HCT116 (cell line): ENCODE results near the gene ITGA7. TPM values are rescaled to one million over a fixed set of nuclear protein-coding genes. Genes with fewer than 3 reads are reported as not detected.

Experiments
- ATAC-seq: fragments of 200-7000 bp; cut with Tn5 transposase; 2 replicates; pipeline ENCODE4 v1.9.1; 2020; ENCODE audit warnings: mild to moderate bottlenecking, moderate library complexity
- BruUV-seq: library from RNA; stranded (reverse); fragments of 400-500 nt; replicated peaks from 2 replicates; lab custom pipeline; 2021; lab: Mats Ljungman, UMichigan
- CTCF ChIA-PET: fragments of 300-600 bp; sonication (Branson Sonifier 250); formaldehyde crosslinking; loops from one replicate; lab custom pipeline; 2021; ENCODE audit warnings: antibody characterized with exemption; lab: Charles Lee
- POLR2A ChIA-PET: fragments of 300-600, 350-600 bp; sonication (Branson Sonifier 250); formaldehyde crosslinking; loops from one replicate; lab custom pipeline; 2021; ENCODE audit warnings: antibody characterized with exemption; lab: Charles Lee
- RAD21 ChIA-PET, 2 experiments: fragments of 300-600 bp; sonication (Branson Sonifier 250); formaldehyde crosslinking; loops; one replicate each; lab custom pipeline; 2023; ENCODE audit warnings: low total read pairs in 2 of 2; ENCODE audit not compliant: uncharacterized antibody in 2 of 2, unreplicated experiment in 2 of 2, low non-redundant PET in 1 of 2; lab: Charles Lee
- DNase-seq: peaks from one replicate; pipeline ENCODE4 v3.0.0-alpha.2; 2010; ENCODE audit warnings: low read depth, low spot score
- H2AFZ ChIP-seq: fragments of 200-600 bp; shearing (Covaris generic), sonication (generic); 2 replicates; pipeline ENCODE4 v1.6.1; 2017; ENCODE audit warnings: low read depth, mixed run types, mixed read lengths, antibody characterized with exemption, low read length; ENCODE audit not compliant: poor library complexity, severe bottlenecking
- H3K27ac ChIP-seq: 2 replicates; pipeline ENCODE4 v1.5.1; 2012; ENCODE audit warnings: low read depth, low read length
- H3K27me3 ChIP-seq: fragments of 200-600 bp; sonication (generic); 2 replicates; pipeline ENCODE4 v1.6.1; 2016; ENCODE audit warnings: mixed run types, low read length, mixed read lengths; ENCODE audit not compliant: insufficient read depth
- H3K36me3 ChIP-seq, 2 experiments: fragments of 200-500 bp in 1 of 2; fragments of 200-600 bp in 1 of 2; sonication (Bioruptor generic) in 1 of 2; sonication (generic) in 1 of 2; 2 replicates each; pipeline versions ENCODE4 v1.5.1 to v1.6.1; 2014 to 2016; ENCODE audit warnings: low read length in 2 of 2, inconsistent platforms in 1 of 2, mixed read lengths in 1 of 2, mixed run types in 1 of 2; ENCODE audit not compliant: insufficient read depth in 2 of 2, control insufficient read depth in 1 of 2
- H3K4me1 ChIP-seq, 2 experiments: fragments of 200-600 bp in 1 of 2; sonication (generic) in 1 of 2; 2 replicates each; pipeline versions ENCODE4 v1.5.1 to v1.6.1; 2012 to 2017; ENCODE audit warnings: low read length in 2 of 2, inconsistent platforms in 1 of 2, mild to moderate bottlenecking in 1 of 2, mixed read lengths in 1 of 2, mixed run types in 1 of 2, moderate library complexity in 1 of 2; ENCODE audit not compliant: insufficient read depth in 2 of 2, control insufficient read depth in 1 of 2
- H3K4me2 ChIP-seq: fragments of 200-600 bp; sonication (generic); 2 replicates; pipeline ENCODE4 v1.6.1; 2017; ENCODE audit warnings: mixed run types, low read length, mixed read lengths
- H3K4me3 ChIP-seq, 2 experiments: fragments of 200-600 bp in 1 of 2; sonication (generic) in 1 of 2; replicated peaks in 1 of 2; 2 replicates each; pipeline ENCODE4 v1.5.1; 2011 to 2016; ENCODE audit warnings: low read length in 2 of 2, control low read depth in 1 of 2, low read depth in 1 of 2, mild to moderate bottlenecking in 1 of 2, mixed read lengths in 1 of 2, mixed run types in 1 of 2
- H3K79me2 ChIP-seq: fragments of 200-600 bp; sonication (generic); 2 replicates; pipeline ENCODE4 v1.6.1; 2017; ENCODE audit warnings: mild to moderate bottlenecking, mixed run types, low read length, moderate library complexity, mixed read lengths; ENCODE audit not compliant: insufficient read depth
- H3K9ac ChIP-seq: fragments of 200-600 bp; sonication (generic); 2 replicates; pipeline ENCODE4 v1.6.1; 2016; ENCODE audit warnings: low read length, mixed read lengths
- H3K9me2 ChIP-seq: fragments of 200-600 bp; sonication (generic), shearing (Covaris generic); 2 replicates; pipeline ENCODE4 v1.6.1; 2017; ENCODE audit warnings: mixed run types, mild to moderate bottlenecking, moderate library complexity; ENCODE audit not compliant: insufficient read depth
- H3K9me3 ChIP-seq, 2 experiments: fragments of 200-500 bp in 1 of 2; fragments of 200-600 bp in 1 of 2; sonication (Bioruptor generic) in 1 of 2; sonication (generic) in 1 of 2; 2 replicates each; pipeline ENCODE4 v1.6.1; 2014 to 2017; ENCODE audit warnings: low read length in 2 of 2, mixed read lengths in 2 of 2, inconsistent platforms in 1 of 2, low read depth in 1 of 2, mild to moderate bottlenecking in 1 of 2, mixed run types in 1 of 2, moderate library complexity in 1 of 2; ENCODE audit not compliant: control insufficient read depth in 1 of 2, insufficient read depth in 1 of 2
- H4K20me1 ChIP-seq: fragments of 200-600 bp; sonication (generic), shearing (Covaris generic); 2 replicates; pipeline ENCODE4 v1.6.1; 2017; ENCODE audit warnings: mixed run types, mild to moderate bottlenecking, moderate library complexity; ENCODE audit not compliant: insufficient read depth
- CBX3 ChIP-seq: IDR thresholded peaks from 2 replicates; pipeline ENCODE4 v1.6.1; 2012; ENCODE audit warnings: low read depth
- CEBPB ChIP-seq: IDR thresholded peaks from 2 replicates; pipeline ENCODE4 v1.6.1; 2012; ENCODE audit warnings: low read depth
- EGR1 ChIP-seq: IDR thresholded peaks from 2 replicates; pipeline ENCODE4 v1.6.1; 2012; ENCODE audit warnings: low read depth
- ELF1 ChIP-seq: IDR thresholded peaks from 2 replicates; pipeline ENCODE4 v1.6.1; 2012; ENCODE audit warnings: low read depth, borderline replicate concordance
- EZH2 ChIP-seq: fragments of 200-600 bp; sonication (generic); IDR thresholded peaks from 2 replicates; pipeline ENCODE4 v1.6.1; 2017; ENCODE audit warnings: antibody characterized with exemption, mixed run types
- EZH2phosphoT487 ChIP-seq: fragments of 200-600 bp; IDR thresholded peaks from 2 replicates; pipeline ENCODE4 v1.6.1; 2018; ENCODE audit warnings: antibody characterized with exemption, borderline replicate concordance
- SIN3A ChIP-seq: IDR thresholded peaks from 2 replicates; pipeline ENCODE4 v1.6.1; 2012; ENCODE audit warnings: low read depth
- SP1 ChIP-seq: IDR thresholded peaks from 2 replicates; pipeline ENCODE4 v1.6.1; 2012; ENCODE audit warnings: low read depth
- TCF7L2 ChIP-seq: IDR thresholded peaks from 2 replicates; pipeline ENCODE4 v1.7.0; 2011; ENCODE audit warnings: borderline replicate concordance, inconsistent platforms; ENCODE audit not compliant: insufficient read depth, insufficient read length; ENCODE audit errors: extremely low read depth
- YY1 ChIP-seq: IDR thresholded peaks from 2 replicates; pipeline ENCODE4 v1.6.1; 2011; ENCODE audit warnings: low read length, low read depth, moderate library complexity, mild to moderate bottlenecking; ENCODE audit not compliant: insufficient replicate concordance; ENCODE audit errors: extremely low read depth
- ZBTB33 ChIP-seq: IDR thresholded peaks from 2 replicates; pipeline ENCODE4 v1.6.1; 2011; ENCODE audit warnings: mild to moderate bottlenecking, low read length, moderate library complexity; ENCODE audit not compliant: insufficient replicate concordance; ENCODE audit errors: extremely low read depth
- ZFX ChIP-seq: fragments of 450-650 bp; IDR thresholded peaks from 2 replicates; pipeline ENCODE4 v1.6.1; 2017
- intact Hi-C: fragments of 100-400 bp; cut with micrococcal nuclease; formaldehyde crosslinking; loops from 2 replicates; pipeline ENCODE4 v1.10.0; 2022
- total RNA-seq: library from RNA; stranded (reverse); gene quantifications from one replicate; pipeline ENCODE4 v1.2.1, GENCODE V29; 2021; ENCODE audit not compliant: unreplicated experiment
- TF ChIP-seq, protein P1 (sequence below): IDR thresholded peaks from 2 replicates; pipeline ENCODE4 v1.6.1; 2012
- TF ChIP-seq, protein P2 (sequence below), 3 experiments: fragments of 200-600 bp in 1 of 3; sonication (generic) in 1 of 3; IDR thresholded peaks in 2 of 3; conservative IDR thresholded peaks in 1 of 3; 2 replicates each; pipeline ENCODE4 v1.5.1; 2012 to 2017; ENCODE audit warnings: low read depth in 2 of 3, low read length in 2 of 3, antibody characterized with exemption in 1 of 3, borderline replicate concordance in 1 of 3, control low read depth in 1 of 3, mild to moderate bottlenecking in 1 of 3, mixed read lengths in 1 of 3, mixed run types in 1 of 3, moderate library complexity in 1 of 3; ENCODE audit not compliant: insufficient read depth in 1 of 3

ITGA7 gene
- total RNA-seq, 1 experiment from 2014 or later, result 17.8 TPM

- ChIA-PET RAD21 (no interaction called here), CTCF (no interaction called here), POLR2A (no interaction called here)
- Histone ChIP-seq H4K20me1 (no peaks in the 10 kb centered on the region), H3K9me3 (no peaks in the 10 kb centered on the region), H3K36me3 (no peaks in the 10 kb centered on the region), H3K4me3 (no peak overlapping the region), H3K4me1 (peaks cover 9 to 27% of the 10 kb centered on the region in 2 experiments), H2AFZ (no peak overlapping the region), H3K4me2 (no peak overlapping the region), H3K79me2 (0 out of 2 replicates have a peak, but pooled peaks cover 5% of the 10 kb centered on the region), H3K9ac (no peak overlapping the region), H3K27me3 (no peaks in the 10 kb centered on the region), H3K9me2 (no peaks in the 10 kb centered on the region), H3K27ac (no peak overlapping the region)
- no peak for ATAC-seq
- no TSS peak for BruUV-seq
- TF ChIP-seq, protein P1, sequence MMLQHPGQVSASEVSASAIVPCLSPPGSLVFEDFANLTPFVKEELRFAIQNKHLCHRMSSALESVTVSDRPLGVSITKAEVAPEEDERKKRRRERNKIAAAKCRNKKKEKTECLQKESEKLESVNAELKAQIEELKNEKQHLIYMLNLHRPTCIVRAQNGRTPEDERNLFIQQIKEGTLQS, result no peak
- TF ChIP-seq EZH2phosphoT487, result no peak
- no peak for TF ChIP-seq EGR1
- TF ChIP-seq YY1, result no peak
- no peak for TF ChIP-seq TCF7L2
- TF ChIP-seq CEBPB, result no peak
- DNase-seq, result no peak
- intact Hi-C loops, result no loop called here
These were observed 22.8 kb downstream of the ITGA7 start for GRCh38 chr12:55684761-55685370.

GRCh38 chr12:55683676-55684075 is 24.0 kb downstream of the ITGA7 start:
- Histone ChIP-seq H3K79me2 (0 out of 2 replicates have a peak, but pooled peaks cover 5% of the 10 kb centered on the region), H3K36me3 (no peaks in the 10 kb centered on the region), H2AFZ (no peak overlapping the region), H3K27me3 (no peaks in the 10 kb centered on the region), H3K9me3 (no peaks in the 10 kb centered on the region), H3K4me1 (peaks cover 9 to 27% of the 10 kb centered on the region in 2 experiments), H3K9ac (no peak overlapping the region), H4K20me1 (no peaks in the 10 kb centered on the region), H3K4me2 (no peak overlapping the region), H3K9me2 (no peaks in the 10 kb centered on the region), H3K4me3 (no peak overlapping the region), H3K27ac (no peak overlapping the region)
- ChIA-PET RAD21 (no interaction called here), CTCF (interaction anchor here (2.9 to 3.1 kb wide), 2 partner anchors 22 to 37 kb away, joined by 19 to 21 read pairs; partner anchors contain the start of gene RDH5), POLR2A (no interaction called here)
- ATAC-seq (no peak), DNase-seq (no peak)
- TF ChIP-seq EZH2phosphoT487, result no peak
- TF ChIP-seq ELF1, result no peak
- TF ChIP-seq YY1, result no peak
- TF ChIP-seq, protein P1, result no peak
- TF ChIP-seq ZFX, result no peak
- no peak for TF ChIP-seq SIN3A
- no peak for TF ChIP-seq TCF7L2
- TF ChIP-seq, protein P2, sequence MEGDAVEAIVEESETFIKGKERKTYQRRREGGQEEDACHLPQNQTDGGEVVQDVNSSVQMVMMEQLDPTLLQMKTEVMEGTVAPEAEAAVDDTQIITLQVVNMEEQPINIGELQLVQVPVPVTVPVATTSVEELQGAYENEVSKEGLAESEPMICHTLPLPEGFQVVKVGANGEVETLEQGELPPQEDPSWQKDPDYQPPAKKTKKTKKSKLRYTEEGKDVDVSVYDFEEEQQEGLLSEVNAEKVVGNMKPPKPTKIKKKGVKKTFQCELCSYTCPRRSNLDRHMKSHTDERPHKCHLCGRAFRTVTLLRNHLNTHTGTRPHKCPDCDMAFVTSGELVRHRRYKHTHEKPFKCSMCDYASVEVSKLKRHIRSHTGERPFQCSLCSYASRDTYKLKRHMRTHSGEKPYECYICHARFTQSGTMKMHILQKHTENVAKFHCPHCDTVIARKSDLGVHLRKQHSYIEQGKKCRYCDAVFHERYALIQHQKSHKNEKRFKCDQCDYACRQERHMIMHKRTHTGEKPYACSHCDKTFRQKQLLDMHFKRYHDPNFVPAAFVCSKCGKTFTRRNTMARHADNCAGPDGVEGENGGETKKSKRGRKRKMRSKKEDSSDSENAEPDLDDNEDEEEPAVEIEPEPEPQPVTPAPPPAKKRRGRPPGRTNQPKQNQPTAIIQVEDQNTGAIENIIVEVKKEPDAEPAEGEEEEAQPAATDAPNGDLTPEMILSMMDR (IDR thresholded peaks at IDR 0.05 in 2 of 3, conservative IDR thresholded peaks at IDR 0.05 in 1 of 3; ENCODE audit: borderline replicate concordance in 1 of 3, insufficient read depth in 1 of 3, low read depth in 2 of 3, low read length in 2 of 3), result no peak
- TF ChIP-seq EZH2, result no peak
- TF ChIP-seq EGR1, result no peak
- no peak for TF ChIP-seq SP1
- no peak for TF ChIP-seq ZBTB33
- no peak for TF ChIP-seq CBX3
- intact Hi-C loops, result no loop called here
- BruUV-seq, result no TSS peak
